Nephron progenitor cell (in vitro differentiated cells): ENCODE measurements around the gene ELMOD1.

Experiments
- DNase-seq: peaks from one replicate; pipeline ENCODE4 v3.0.0; 2021
- H3K27ac Mint-ChIP-seq: 2 replicates; pipeline ENCODE4 v1.8.0; 2021; ENCODE audit warnings: mild to moderate bottlenecking, moderate library complexity, mixed read lengths
- H3K27me3 Mint-ChIP-seq: 2 replicates; pipeline ENCODE4 v1.8.0; 2021; ENCODE audit warnings: mild to moderate bottlenecking, low read depth, mixed read lengths; ENCODE audit not compliant: poor library complexity
- H3K36me3 Mint-ChIP-seq: 2 replicates; pipeline ENCODE4 v1.8.0; 2021; ENCODE audit warnings: low read depth, mixed read lengths
- H3K4me1 Mint-ChIP-seq: 2 replicates; pipeline ENCODE4 v1.8.0; 2021; ENCODE audit warnings: mixed read lengths
- H3K4me3 Mint-ChIP-seq: 2 replicates; pipeline ENCODE4 v1.8.0; 2021; ENCODE audit warnings: mild to moderate bottlenecking, moderate library complexity, mixed read lengths
- H3K9me3 Mint-ChIP-seq: 2 replicates; pipeline ENCODE4 v1.8.0; 2021; ENCODE audit warnings: mild to moderate bottlenecking, moderate library complexity, mixed read lengths
- TF ChIP-seq, protein P1 (sequence below): fragments of 200-600 bp; sonication (generic); IDR thresholded peaks from 2 replicates; pipeline ENCODE4 v1.5.0; 2021; ENCODE audit warnings: antibody characterized with exemption

Gene ELMOD1

GRCh38 chr11:107606141-107606540 is 15.2 kb downstream of the ELMOD1 start:
- no peak overlapping the region for H3K4me3 Mint-ChIP-seq
- no peak overlapping the region for H3K27ac Mint-ChIP-seq
- peaks cover 8% of the 10 kb centered on the region for H3K27me3 Mint-ChIP-seq
- peaks cover 16% of the 10 kb centered on the region for H3K4me1 Mint-ChIP-seq
- no peak for DNase-seq
- no peaks in the 10 kb centered on the region for H3K36me3 Mint-ChIP-seq
- TF ChIP-seq, protein P1, sequence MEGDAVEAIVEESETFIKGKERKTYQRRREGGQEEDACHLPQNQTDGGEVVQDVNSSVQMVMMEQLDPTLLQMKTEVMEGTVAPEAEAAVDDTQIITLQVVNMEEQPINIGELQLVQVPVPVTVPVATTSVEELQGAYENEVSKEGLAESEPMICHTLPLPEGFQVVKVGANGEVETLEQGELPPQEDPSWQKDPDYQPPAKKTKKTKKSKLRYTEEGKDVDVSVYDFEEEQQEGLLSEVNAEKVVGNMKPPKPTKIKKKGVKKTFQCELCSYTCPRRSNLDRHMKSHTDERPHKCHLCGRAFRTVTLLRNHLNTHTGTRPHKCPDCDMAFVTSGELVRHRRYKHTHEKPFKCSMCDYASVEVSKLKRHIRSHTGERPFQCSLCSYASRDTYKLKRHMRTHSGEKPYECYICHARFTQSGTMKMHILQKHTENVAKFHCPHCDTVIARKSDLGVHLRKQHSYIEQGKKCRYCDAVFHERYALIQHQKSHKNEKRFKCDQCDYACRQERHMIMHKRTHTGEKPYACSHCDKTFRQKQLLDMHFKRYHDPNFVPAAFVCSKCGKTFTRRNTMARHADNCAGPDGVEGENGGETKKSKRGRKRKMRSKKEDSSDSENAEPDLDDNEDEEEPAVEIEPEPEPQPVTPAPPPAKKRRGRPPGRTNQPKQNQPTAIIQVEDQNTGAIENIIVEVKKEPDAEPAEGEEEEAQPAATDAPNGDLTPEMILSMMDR, result no peak
- peaks cover 3% of the 10 kb centered on the region for H3K9me3 Mint-ChIP-seq

DNA sequence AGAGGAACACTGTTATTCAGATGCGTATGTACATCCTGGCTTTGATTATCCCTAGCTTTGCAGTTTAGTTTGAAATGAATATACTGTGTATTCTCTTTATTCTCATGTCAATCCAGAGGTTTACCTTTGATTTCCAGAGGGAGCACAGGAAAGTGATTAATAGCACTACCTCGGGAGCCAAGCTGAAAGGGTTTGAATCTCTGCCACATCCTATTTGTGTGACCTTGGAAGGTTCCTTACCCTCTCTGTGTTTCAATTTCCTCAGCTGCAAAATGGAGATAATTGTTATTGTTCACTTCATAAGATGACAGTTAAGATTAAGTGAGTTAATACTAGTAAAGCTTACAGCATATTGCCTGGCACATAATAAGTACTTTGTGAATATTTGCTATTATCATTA is 17.9 kb downstream of the ELMOD1 start:
- Mint-ChIP-seq H3K4me3 (no peak overlapping the region), H3K27me3 (peaks cover 5% of the 10 kb centered on the region), H3K36me3 (no peaks in the 10 kb centered on the region), H3K4me1 (peaks cover 16% of the 10 kb centered on the region), H3K9me3 (peaks cover 3% of the 10 kb centered on the region), H3K27ac (no peak overlapping the region)
- TF ChIP-seq, protein P1, result no peak
- DNase-seq, result no peak

- Mint-ChIP-seq H3K9me3 (peaks cover 3% of the 10 kb centered on the region), H3K4me1 (peaks cover 16% of the 10 kb centered on the region), H3K4me3 (no peak overlapping the region), H3K36me3 (no peaks in the 10 kb centered on the region), H3K27ac (peak overlapping the region; percentile 38), H3K27me3 (no peaks in the 10 kb centered on the region)
- TF ChIP-seq, protein P1, result no peak
- no peak for DNase-seq
Observed at GRCh38 chr11:107609400-107610218, 18.7 kb downstream of the ELMOD1 start.

DNA sequence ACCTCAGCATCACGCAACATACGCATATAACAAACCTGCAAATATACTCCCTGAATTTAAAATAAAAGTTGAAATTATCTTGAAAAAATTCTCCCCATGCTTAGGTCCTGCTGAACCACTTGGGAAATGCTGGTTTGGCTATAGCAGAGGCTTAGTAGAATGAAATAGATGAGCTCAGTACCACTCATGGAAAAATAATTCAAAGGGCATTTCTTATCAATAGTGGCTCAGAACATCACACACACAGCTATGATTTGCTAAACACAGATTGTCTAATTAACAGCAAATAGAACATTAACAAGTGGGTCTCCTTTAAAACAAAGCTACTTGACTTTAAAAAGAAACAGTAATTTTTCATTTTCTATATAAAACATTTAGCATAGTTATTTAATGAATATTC is 21.5 kb downstream of the ELMOD1 start:
- no peak for DNase-seq
- Mint-ChIP-seq H3K4me1 (peaks cover 16% of the 10 kb centered on the region), H3K9me3 (peaks cover 3% of the 10 kb centered on the region), H3K36me3 (no peaks in the 10 kb centered on the region), H3K27me3 (no peaks in the 10 kb centered on the region), H3K4me3 (no peak overlapping the region), H3K27ac (no peak overlapping the region)
- TF ChIP-seq, protein P1, result no peak

DNA sequence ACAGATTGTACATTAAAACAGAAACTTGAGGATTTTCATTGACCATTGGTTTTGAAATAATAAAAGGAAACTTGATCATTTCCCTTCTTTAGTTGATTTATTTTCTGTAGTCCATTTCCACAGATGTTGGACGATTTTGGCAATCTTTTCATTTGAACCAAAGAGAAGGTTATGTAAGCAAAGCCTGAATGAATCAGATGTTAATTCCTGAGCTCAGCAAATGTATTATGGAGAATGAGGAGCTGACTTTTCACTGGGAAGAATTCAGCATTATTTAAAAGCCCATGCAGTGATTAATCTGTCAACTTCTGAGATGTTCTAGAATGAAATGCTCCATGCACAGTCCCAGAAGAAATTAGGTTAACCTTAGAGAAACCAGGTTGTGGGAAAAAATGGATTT is 29.0 kb downstream of the ELMOD1 start:
- H3K4me3 Mint-ChIP-seq, result no peak overlapping the region
- H3K4me1 Mint-ChIP-seq, result no peaks in the 10 kb centered on the region
- no peak overlapping the region for H3K27ac Mint-ChIP-seq
- no peaks in the 10 kb centered on the region for H3K9me3 Mint-ChIP-seq
- no peaks in the 10 kb centered on the region for H3K36me3 Mint-ChIP-seq
- no peak for DNase-seq
- peaks cover 6% of the 10 kb centered on the region for H3K27me3 Mint-ChIP-seq
- TF ChIP-seq, protein P1, result no peak

DNA sequence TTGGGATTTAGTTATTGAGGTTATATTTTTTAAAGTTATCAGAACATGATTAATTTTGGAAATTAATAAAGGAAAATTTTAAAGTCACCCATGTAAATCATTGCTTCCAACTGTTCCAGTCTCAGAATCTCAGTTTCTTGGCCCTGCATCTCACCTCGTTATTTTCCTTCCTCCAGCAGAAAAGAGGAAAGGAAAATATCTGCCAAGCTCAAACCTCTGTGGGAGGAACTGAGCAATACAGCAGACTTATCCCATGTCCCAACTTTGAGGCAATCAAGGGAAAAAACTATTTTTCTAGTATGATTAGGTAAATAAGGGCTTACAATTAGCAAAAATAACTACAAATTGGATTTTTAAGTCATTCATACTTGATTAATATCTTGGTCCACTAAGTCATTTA is 30.1 kb downstream of the ELMOD1 start:
- TF ChIP-seq, protein P1, result no peak
- DNase-seq, result no peak
- H3K4me3 Mint-ChIP-seq, result no peak overlapping the region
- no peaks in the 10 kb centered on the region for H3K36me3 Mint-ChIP-seq
- H3K9me3 Mint-ChIP-seq, result no peaks in the 10 kb centered on the region
- no peak overlapping the region for H3K27ac Mint-ChIP-seq
- peaks cover 7% of the 10 kb centered on the region for H3K4me1 Mint-ChIP-seq
- peaks cover 8% of the 10 kb centered on the region for H3K27me3 Mint-ChIP-seq
